Neural progenitor cell (in vitro differentiated cells): ENCODE data around the gene VMO1.

Experiments used
- CTCF ChIP-seq: fragments of 200-600 bp; sonication (generic); IDR thresholded peaks from 2 replicates; pipeline ENCODE4 v1.5.1; 2017; ENCODE audit warnings: antibody characterized with exemption, mild to moderate bottlenecking
- EZH2 ChIP-seq: fragments of 200-600 bp; sonication (generic); IDR thresholded peaks from 2 replicates; pipeline ENCODE4 v1.6.1; 2017; ENCODE audit warnings: antibody characterized with exemption, mild to moderate bottlenecking, moderate library complexity
- EZH2phosphoT487 ChIP-seq: fragments of 200-600 bp; sonication (generic); IDR thresholded peaks from 2 replicates; pipeline ENCODE4 v1.6.1; 2017; ENCODE audit warnings: antibody characterized with exemption

GRCh38 chr17:4816826-4817225, 30.7 kb upstream of the VMO1 start:
- TF ChIP-seq EZH2 (no peak), CTCF (no peak), EZH2phosphoT487 (no peak)
